Left forelimb (tissue), 1 donor: ENCODE results near the gene RPL29.

ENCODE experiments used
- DNase-seq: peaks from one replicate; pipeline ENCODE4 v3.0.0-alpha.2; 2018; ENCODE audit warnings: low spot score

Gene RPL29

DNA sequence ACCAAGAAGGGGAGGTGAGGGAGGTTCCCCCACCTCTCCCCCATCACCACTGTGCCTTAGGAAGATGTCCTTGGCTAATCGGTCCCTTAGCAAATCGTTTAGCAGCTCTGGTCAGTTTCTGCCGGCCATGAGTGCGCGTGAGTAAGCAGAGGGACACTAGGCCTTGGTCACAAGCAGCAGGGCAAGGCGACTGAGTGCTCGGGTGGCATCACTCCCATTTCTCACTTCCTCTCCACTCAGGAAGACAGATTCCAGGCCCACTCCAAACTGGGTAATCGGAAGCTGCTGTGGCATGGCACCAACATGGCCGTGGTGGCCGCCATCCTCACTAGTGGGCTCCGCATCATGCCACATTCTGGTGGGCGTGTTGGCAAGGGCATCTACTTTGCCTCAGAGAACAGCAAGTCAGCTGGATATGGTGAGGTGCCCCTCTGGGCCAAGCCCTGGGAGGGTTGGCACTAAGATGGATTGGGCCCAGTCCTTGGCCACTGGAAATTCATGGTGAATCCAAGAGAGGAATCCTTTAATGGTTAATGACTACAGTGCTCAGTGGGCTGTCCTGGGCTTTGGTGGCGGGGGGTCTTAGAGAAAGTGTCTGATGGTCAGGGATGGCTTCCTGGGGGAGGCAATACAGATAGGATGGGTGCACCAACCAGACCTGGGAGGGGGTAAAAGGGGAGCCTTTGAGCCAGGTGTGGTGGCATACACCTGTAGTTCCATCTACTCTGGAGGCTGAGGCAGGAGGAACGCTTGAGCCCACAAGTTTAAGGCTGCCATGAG lies 49.6 kb downstream of the RPL29 start:
- peak; percentile 53 for DNase-seq

- DNase-seq: peak; percentile 46
These were observed 50.5 kb downstream of the RPL29 start for GRCh38 chr3:51945031-51945840.

DNA sequence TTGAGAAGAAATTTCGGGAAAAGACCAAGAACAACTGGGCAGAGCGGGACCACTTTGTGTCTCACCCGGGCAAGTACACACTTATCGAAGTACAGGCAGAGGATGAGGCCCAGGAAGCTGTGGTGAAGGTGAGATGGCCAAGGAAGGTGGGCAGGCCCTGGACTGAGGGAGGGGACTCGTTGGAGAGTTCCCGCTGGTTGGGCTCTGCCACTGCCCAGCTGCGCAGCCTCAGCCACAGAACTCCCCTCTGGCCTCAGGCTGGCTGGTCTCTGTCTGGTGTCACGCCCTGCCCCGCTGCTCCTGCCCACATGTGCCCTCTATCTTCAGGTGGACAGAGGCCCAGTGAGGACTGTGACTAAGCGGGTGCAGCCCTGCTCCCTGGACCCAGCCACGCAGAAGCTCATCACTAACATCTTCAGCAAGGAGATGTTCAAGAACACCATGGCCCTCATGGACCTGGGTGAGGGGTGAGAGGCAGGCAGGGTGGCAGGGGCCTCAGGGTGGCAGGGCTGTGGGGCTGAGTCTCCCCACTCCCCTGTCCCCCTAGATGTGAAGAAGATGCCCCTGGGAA lies 51.2 kb downstream of the RPL29 start:
- peak; percentile 57 for DNase-seq
